Prostate gland (tissue), 2 donors: ENCODE data around the gene RTN1.

ENCODE experiments used
- POLR2A ChIP-seq: fragments of 450-650 bp; IDR thresholded peaks from one replicate; pipeline ENCODE4 v1.6.1; 2016; ENCODE audit warnings: antibody characterized with exemption, mild to moderate bottlenecking
- POLR2AphosphoS5 ChIP-seq: sonication (generic); formaldehyde crosslinking; IDR thresholded peaks from one replicate; pipeline ENCODE4 v1.6.1; 2017; ENCODE audit warnings: antibody characterized with exemption
- TF ChIP-seq, protein P1 (sequence below), 4 experiments: fragments of 200-600 bp in 2 of 4; fragments of 450-650 bp in 2 of 4; sonication (generic) in 2 of 4; IDR thresholded peaks; 1 replicate in 3 of 4; 2 replicates in 1 of 4; pipeline ENCODE4 v1.5.1; 2016 to 2019; ENCODE audit warnings: antibody characterized with exemption in 4 of 4, mild to moderate bottlenecking in 2 of 4, moderate library complexity in 2 of 4

GRCh38 chr14:59675394-59675793 lies 195.2 kb downstream of the RTN1 start:
- TF ChIP-seq, protein P1, sequence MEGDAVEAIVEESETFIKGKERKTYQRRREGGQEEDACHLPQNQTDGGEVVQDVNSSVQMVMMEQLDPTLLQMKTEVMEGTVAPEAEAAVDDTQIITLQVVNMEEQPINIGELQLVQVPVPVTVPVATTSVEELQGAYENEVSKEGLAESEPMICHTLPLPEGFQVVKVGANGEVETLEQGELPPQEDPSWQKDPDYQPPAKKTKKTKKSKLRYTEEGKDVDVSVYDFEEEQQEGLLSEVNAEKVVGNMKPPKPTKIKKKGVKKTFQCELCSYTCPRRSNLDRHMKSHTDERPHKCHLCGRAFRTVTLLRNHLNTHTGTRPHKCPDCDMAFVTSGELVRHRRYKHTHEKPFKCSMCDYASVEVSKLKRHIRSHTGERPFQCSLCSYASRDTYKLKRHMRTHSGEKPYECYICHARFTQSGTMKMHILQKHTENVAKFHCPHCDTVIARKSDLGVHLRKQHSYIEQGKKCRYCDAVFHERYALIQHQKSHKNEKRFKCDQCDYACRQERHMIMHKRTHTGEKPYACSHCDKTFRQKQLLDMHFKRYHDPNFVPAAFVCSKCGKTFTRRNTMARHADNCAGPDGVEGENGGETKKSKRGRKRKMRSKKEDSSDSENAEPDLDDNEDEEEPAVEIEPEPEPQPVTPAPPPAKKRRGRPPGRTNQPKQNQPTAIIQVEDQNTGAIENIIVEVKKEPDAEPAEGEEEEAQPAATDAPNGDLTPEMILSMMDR (IDR thresholded peaks at IDR 0.05), result no peak
- TF ChIP-seq POLR2A, result no peak
- no peak for TF ChIP-seq POLR2AphosphoS5
